Activated CD8-positive, alpha-beta T cell treated with anti-CD3 and anti-CD28 coated beads, Interleukin-2, amount 10 ng/mL, durations not matched to agents 7 days and 5 days (primary cell): ENCODE measurements around the gene PDE4C. TPM values are rescaled to one million over a fixed set of nuclear protein-coding genes. Genes with fewer than 3 reads are reported as not detected.

Experiments used
- ATAC-seq: fragments of 150-1000 bp; cut with Tn5 transposase; one replicate; pipeline ENCODE4 v1.10.0; 2021; ENCODE audit warnings: moderate library complexity
- CTCF ChIA-PET: fragments of 350-600 bp; sonication (Branson Sonifier 250); formaldehyde crosslinking; loops from one replicate; lab custom pipeline; 2021; ENCODE audit warnings: antibody characterized with exemption; lab: Charles Lee
- POLR2A ChIA-PET: fragments of 350-600 bp; sonication (Branson Sonifier 250); formaldehyde crosslinking; loops from one replicate; lab custom pipeline; 2021; ENCODE audit warnings: antibody characterized with exemption; lab: Charles Lee
- DNase-seq: peaks from one replicate; pipeline ENCODE4 v3.0.0-alpha.2; 2020
- H3K27ac Mint-ChIP-seq: one replicate; pipeline ENCODE4 v1.8.0; 2021; ENCODE audit warnings: mild to moderate bottlenecking, mixed read lengths
- H3K27me3 Mint-ChIP-seq: one replicate; pipeline ENCODE4 v1.8.0; 2021; ENCODE audit warnings: low read depth, mixed read lengths
- H3K36me3 Mint-ChIP-seq: one replicate; pipeline ENCODE4 v1.8.0; 2021; ENCODE audit warnings: low read depth, mixed read lengths
- H3K4me1 Mint-ChIP-seq: one replicate; pipeline ENCODE4 v1.8.0; 2021; ENCODE audit warnings: low read depth, mixed read lengths
- H3K4me3 Mint-ChIP-seq: one replicate; pipeline ENCODE4 v1.8.0; 2021; ENCODE audit warnings: mild to moderate bottlenecking, mixed read lengths
- H3K9me3 Mint-ChIP-seq: one replicate; pipeline ENCODE4 v1.8.0; 2022; ENCODE audit warnings: mixed read lengths; ENCODE audit not compliant: insufficient read depth
- total RNA-seq, 2 experiments: library from RNA; stranded (reverse); gene quantifications; one replicate each; pipeline ENCODE4 v1.2.3, GENCODE V29; 2021

PDE4C gene
- total RNA-seq, 2 experiments from 2014 or later, result 0.08 TPM; not detected in 1

GRCh38 chr19:18230941-18231734 lies 4.9 kb upstream of the PDE4C start:
- H3K9me3 Mint-ChIP-seq, result no peaks in the 10 kb centered on the region
- CTCF ChIA-PET, result interaction anchor here (0.8 kb wide), 1 partner anchor 23 kb away, joined by 3 read pairs; no protein-coding TSS in a partner anchor
- peaks cover 43% of the 10 kb centered on the region for H3K27me3 Mint-ChIP-seq
- H3K4me1 Mint-ChIP-seq, result peaks cover 8% of the 10 kb centered on the region
- no peaks in the 10 kb centered on the region for H3K36me3 Mint-ChIP-seq
- H3K27ac Mint-ChIP-seq, result no peak overlapping the region
- DNase-seq (no peak), ATAC-seq (no peak)
- H3K4me3 Mint-ChIP-seq, result no peak overlapping the region
- POLR2A ChIA-PET, result no interaction called here

GRCh38 chr19:18229915-18230314 lies 3.7 kb upstream of the PDE4C start:
- ATAC-seq (no peak), DNase-seq (no peak)
- Mint-ChIP-seq H3K36me3 (no peaks in the 10 kb centered on the region), H3K4me3 (no peak overlapping the region), H3K4me1 (peaks cover 15% of the 10 kb centered on the region), H3K27ac (no peak overlapping the region), H3K27me3 (peaks cover 54% of the 10 kb centered on the region), H3K9me3 (no peaks in the 10 kb centered on the region)
- ChIA-PET POLR2A (no interaction called here), CTCF (interaction anchor here (0.8 kb wide), 1 partner anchor 22 kb away, joined by 3 read pairs; no protein-coding TSS in a partner anchor)

GRCh38 chr19:18229474-18229873 lies 3.2 kb upstream of the PDE4C start:
- DNase-seq, result no peak
- CTCF ChIA-PET, result no interaction called here

DNA sequence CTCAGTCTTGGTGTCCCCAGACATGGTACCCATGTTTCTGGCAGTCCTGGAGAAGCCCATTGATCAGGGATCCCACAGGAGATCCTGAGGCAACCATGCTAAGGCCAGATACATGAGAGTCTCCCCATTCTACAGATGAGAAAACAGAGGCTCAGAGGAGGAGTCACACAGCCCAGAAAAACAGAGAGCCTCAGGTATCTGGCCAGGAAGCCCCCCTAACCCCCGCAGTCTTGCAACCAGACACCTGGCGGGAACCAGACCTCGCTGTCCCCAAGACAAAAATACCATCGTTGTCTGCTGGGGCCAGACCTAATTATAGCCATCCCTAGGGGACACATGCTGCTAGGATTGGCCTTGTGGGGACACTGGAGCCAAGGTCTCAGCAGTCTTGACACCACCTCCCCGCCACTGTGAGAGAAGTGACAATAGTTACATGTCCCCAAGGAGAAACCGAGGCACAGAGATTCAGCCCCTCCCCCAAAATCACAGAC lies 1.6 kb upstream of the PDE4C start:
- peaks cover 2% of the 10 kb centered on the region for H3K36me3 Mint-ChIP-seq
- H3K9me3 Mint-ChIP-seq, result no peaks in the 10 kb centered on the region
- H3K27ac Mint-ChIP-seq, result no peak overlapping the region
- ATAC-seq (no peak), DNase-seq (no peak)
- H3K4me3 Mint-ChIP-seq, result no peak overlapping the region
- peaks cover 63% of the 10 kb centered on the region for H3K27me3 Mint-ChIP-seq
- H3K4me1 Mint-ChIP-seq, result peaks cover 26% of the 10 kb centered on the region
- ChIA-PET POLR2A (no interaction called here), CTCF (no interaction called here)

More at GRCh38 chr19:18229474-18229873, 3.2 kb upstream of the PDE4C start:
- H3K4me1 Mint-ChIP-seq, result peaks cover 20% of the 10 kb centered on the region
- H3K9me3 Mint-ChIP-seq, result no peaks in the 10 kb centered on the region
- POLR2A ChIA-PET, result no interaction called here
- H3K4me3 Mint-ChIP-seq, result no peak overlapping the region
- no peak overlapping the region for H3K27ac Mint-ChIP-seq
- ATAC-seq, result no peak
- peaks cover 2% of the 10 kb centered on the region for H3K36me3 Mint-ChIP-seq
- peaks cover 57% of the 10 kb centered on the region for H3K27me3 Mint-ChIP-seq

GRCh38 chr19:18226956-18227780 lies 930 bp upstream of the PDE4C start:
- POLR2A ChIA-PET, result no interaction called here
- CTCF ChIA-PET, result no interaction called here

GRCh38 chr19:18225355-18225701 lies 910 bp downstream of the PDE4C start:
- Mint-ChIP-seq H3K4me3 (no peak overlapping the region), H3K27me3 (peaks cover 51% of the 10 kb centered on the region), H3K4me1 (peaks cover 23% of the 10 kb centered on the region), H3K36me3 (peaks cover 2% of the 10 kb centered on the region), H3K9me3 (no peaks in the 10 kb centered on the region), H3K27ac (no peak overlapping the region)
- ATAC-seq (no peak), DNase-seq (no peak)
- POLR2A ChIA-PET, result no interaction called here
- CTCF ChIA-PET, result interaction anchor here (1.1 kb wide), 1 partner anchor 98 kb away, joined by 3 read pairs; the partner anchor contains the start of gene LSM4

More at GRCh38 chr19:18226956-18227780, 930 bp upstream of the PDE4C start:
- peaks cover 22% of the 10 kb centered on the region for H3K4me1 Mint-ChIP-seq
- peaks cover 58% of the 10 kb centered on the region for H3K27me3 Mint-ChIP-seq
- no peak for DNase-seq
- H3K9me3 Mint-ChIP-seq, result no peaks in the 10 kb centered on the region
- no peak overlapping the region for H3K27ac Mint-ChIP-seq
- peaks cover 2% of the 10 kb centered on the region for H3K36me3 Mint-ChIP-seq
- no peak overlapping the region for H3K4me3 Mint-ChIP-seq
- ATAC-seq, result no peak

DNA sequence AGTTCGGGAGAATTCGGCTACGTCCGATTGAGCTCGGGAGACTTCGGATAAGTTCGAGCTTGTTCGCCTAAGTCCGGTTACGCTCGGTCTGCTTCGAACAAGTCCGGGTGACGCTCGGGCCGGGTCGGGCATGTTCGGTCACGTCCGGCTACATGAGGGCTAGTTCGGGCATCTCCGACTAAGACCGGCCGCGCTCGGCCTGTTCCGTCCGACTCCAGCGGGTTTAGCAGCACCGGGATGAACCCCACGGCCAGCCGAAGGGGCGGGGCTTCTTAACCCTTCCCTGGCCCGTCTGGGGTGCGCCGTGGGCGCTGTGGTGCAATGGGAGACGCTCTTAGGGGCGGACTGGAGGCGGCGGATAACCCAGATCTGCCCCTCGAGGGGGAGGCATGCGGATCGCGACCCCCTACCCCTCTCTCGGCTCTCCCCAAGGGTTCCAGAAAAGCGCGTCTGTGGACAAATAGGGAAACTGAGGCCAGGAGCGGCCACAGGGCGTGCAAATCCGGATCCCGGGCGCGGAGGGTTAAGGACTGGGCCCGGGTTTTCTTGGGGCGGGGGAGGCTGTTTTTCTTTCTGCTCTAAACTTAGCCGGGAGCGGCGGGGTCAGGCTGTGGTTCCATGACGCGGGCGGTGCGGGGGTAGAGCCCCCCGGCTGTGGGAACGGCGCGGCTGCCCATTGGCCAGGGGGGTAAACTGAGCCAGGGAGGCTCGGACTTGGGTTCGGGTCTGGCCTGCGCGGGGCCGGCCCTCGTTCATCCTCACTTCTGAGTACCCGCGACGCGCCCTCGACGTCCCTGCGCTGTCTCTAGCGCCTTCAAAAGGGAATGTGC lies 1.5 kb downstream of the PDE4C start:
- Mint-ChIP-seq H3K9me3 (no peaks in the 10 kb centered on the region), H3K4me1 (peaks cover 23% of the 10 kb centered on the region), H3K27me3 (peaks cover 52% of the 10 kb centered on the region), H3K27ac (peak overlapping the region; percentile 75), H3K4me3 (peak overlapping the region; percentile 77), H3K36me3 (peaks cover 2% of the 10 kb centered on the region)
- ChIA-PET POLR2A (interaction anchor here (0.5 to 1.0 kb wide), 4 partner anchors 55 to 1463 kb away, joined by 3 to 4 read pairs (median 3); no protein-coding TSS in a partner anchor), CTCF (interaction anchor here (0.7 to 1.9 kb wide), 14 partner anchors 8 to 164 kb away, joined by 3 to 10 read pairs (median 5); partner anchors contain the start of genes LSM4 and MPV17L2)
- DNase-seq (peak; percentile 92), ATAC-seq (peak; percentile 98)

- H3K27me3 Mint-ChIP-seq, result peaks cover 48% of the 10 kb centered on the region
- POLR2A ChIA-PET, result interaction anchor here (0.6 to 1.0 kb wide), 3 partner anchors 56 to 97 kb away, joined by 3 to 4 read pairs (median 3); no protein-coding TSS in a partner anchor
- ATAC-seq, result no peak
Measured at GRCh38 chr19:18223860-18224524, 2.2 kb downstream of the PDE4C start.

DNA sequence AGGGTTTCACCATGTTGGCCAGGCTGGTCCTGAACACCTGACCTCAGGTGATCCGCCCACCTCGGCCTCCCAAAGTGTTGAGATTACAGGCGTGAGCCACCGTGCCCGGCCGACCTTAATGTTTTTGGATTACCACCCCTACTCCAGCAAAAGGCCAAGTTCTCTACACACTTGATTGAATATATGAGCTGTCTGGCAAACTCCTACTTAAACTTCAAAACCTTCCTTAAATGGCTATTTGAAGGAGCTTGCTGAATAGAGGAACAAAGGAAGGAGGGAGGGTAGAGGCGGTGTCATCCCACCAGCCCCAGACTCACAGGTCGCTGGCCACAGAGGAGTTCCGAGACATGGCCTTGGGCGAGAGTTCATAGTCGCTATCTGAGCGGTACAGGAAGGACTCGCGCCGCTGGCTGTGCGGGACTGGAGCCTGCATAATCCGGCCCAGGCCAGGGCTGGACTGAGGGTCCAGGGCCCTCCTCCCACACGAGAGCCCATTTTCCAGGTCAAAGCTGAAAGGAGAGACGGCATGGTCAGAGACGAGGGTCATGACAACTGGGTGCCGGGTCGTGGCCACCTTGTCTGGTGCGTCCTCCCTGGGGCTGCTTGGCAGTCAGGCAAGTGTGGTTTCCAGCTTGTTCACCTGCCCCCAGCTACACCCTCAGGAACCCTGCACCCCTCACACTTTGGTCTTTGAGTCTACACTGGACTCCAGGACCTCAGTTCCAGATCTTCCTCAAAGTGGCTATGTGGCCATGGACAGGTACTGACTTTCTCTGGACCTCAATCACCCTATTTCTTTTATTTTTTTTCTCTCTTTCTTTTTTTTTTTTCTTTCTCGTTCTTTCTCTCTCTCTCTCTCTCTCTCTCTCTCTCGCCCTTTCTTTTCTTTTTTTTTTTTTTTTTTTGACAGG lies 4.2 kb downstream of the PDE4C start:
- CTCF ChIA-PET, result interaction anchor here (0.9 to 1.3 kb wide), 2 partner anchors 58 to 107 kb away, joined by 3 to 5 read pairs; no protein-coding TSS in a partner anchor
- DNase-seq (no peak), ATAC-seq (no peak)
- Mint-ChIP-seq H3K27ac (no peak overlapping the region), H3K4me3 (no peak overlapping the region), H3K9me3 (no peaks in the 10 kb centered on the region), H3K36me3 (peaks cover 2% of the 10 kb centered on the region), H3K27me3 (peaks cover 38% of the 10 kb centered on the region), H3K4me1 (peaks cover 21% of the 10 kb centered on the region)
- POLR2A ChIA-PET, result interaction anchor here (1.3 kb wide), 1 partner anchor 101 kb away, joined by 3 read pairs; the partner anchor contains the start of gene LSM4

More at GRCh38 chr19:18223860-18224524, 2.2 kb downstream of the PDE4C start:
- H3K4me1 Mint-ChIP-seq, result peaks cover 23% of the 10 kb centered on the region
- CTCF ChIA-PET, result interaction anchor here (0.7 to 1.9 kb wide), 14 partner anchors 9 to 165 kb away, joined by 3 to 10 read pairs (median 5); partner anchors contain the start of genes LSM4 and MPV17L2
- H3K36me3 Mint-ChIP-seq, result peaks cover 2% of the 10 kb centered on the region
- peak overlapping the region; percentile 75 for H3K27ac Mint-ChIP-seq
- H3K9me3 Mint-ChIP-seq, result no peaks in the 10 kb centered on the region
- H3K4me3 Mint-ChIP-seq, result peak overlapping the region; percentile 77
- peak; percentile 25 for DNase-seq
